HEK293 (cell line): ENCODE results near the gene GUCY2F.

Experiments used
- CTCF ChIA-PET: fragments of 350-600 bp; formaldehyde crosslinking; extraction: SDS; loops from one replicate; lab custom pipeline; 2021; ENCODE audit warnings: antibody characterized with exemption; lab: Yijun Ruan, JAX
- POLR2A ChIA-PET: fragments of 300-600 bp; formaldehyde crosslinking; extraction: SDS; loops from one replicate; lab custom pipeline; 2020; ENCODE audit warnings: antibody characterized with exemption, inconsistent platforms; lab: Yijun Ruan, JAX
- H3K27ac ChIP-seq: fragments of 200-500 bp; sonication (Bioruptor generic); 2 replicates; pipeline ENCODE4 v1.5.1; 2014; ENCODE audit warnings: low read depth, low read length, control low read depth, inconsistent platforms; ENCODE audit errors: extremely low read depth
- H3K36me3 ChIP-seq, 2 experiments: fragments of 200-500 bp in 1 of 2; sonication (Bioruptor generic) in 1 of 2; 1 replicate in 1 of 2; 2 replicates in 1 of 2; pipeline ENCODE4 v1.5.1; 2014 to 2017; ENCODE audit warnings: inconsistent platforms in 2 of 2, low read length in 2 of 2; ENCODE audit not compliant: control insufficient read depth in 2 of 2, insufficient read depth in 1 of 2
- H3K4me1 ChIP-seq: fragments of 200-500 bp; sonication (Bioruptor generic); 2 replicates; pipeline ENCODE4 v1.5.1; 2014; ENCODE audit warnings: mild to moderate bottlenecking, low read length, inconsistent platforms; ENCODE audit not compliant: control insufficient read depth, insufficient read depth
- H3K4me3 ChIP-seq: 2 replicates; pipeline ENCODE4 v1.5.1; 2011; ENCODE audit warnings: low read depth, mild to moderate bottlenecking, control low read depth, low read length, moderate library complexity
- H3K9me3 ChIP-seq: fragments of 200-500 bp; sonication (Bioruptor generic); 2 replicates; pipeline ENCODE4 v1.5.1; 2014; ENCODE audit warnings: low read depth, low read length, inconsistent platforms; ENCODE audit not compliant: control insufficient read depth, insufficient read depth
- SETDB1 ChIP-seq: IDR thresholded peaks from one replicate; pipeline ENCODE4 v1.6.1; 2017; ENCODE audit warnings: mild to moderate bottlenecking, low read length, moderate library complexity, mixed read lengths; ENCODE audit not compliant: insufficient read length
- TSHZ1 ChIP-seq: fragments of 450-650 bp; formaldehyde crosslinking; IDR thresholded peaks from 2 replicates; pipeline ENCODE4 v1.5.1; 2016; ENCODE audit warnings: missing biosample characterization, missing genetic modification characterization, borderline replicate concordance
- ZNF138 ChIP-seq: fragments of 450-650 bp; formaldehyde crosslinking; IDR thresholded peaks from 2 replicates; pipeline ENCODE4 v1.5.1; 2016; ENCODE audit warnings: missing biosample characterization, missing genetic modification characterization, borderline replicate concordance
- ZNF416 ChIP-seq: fragments of 450-650 bp; formaldehyde crosslinking; IDR thresholded peaks from 2 replicates; pipeline ENCODE4 v1.5.1; 2016; ENCODE audit warnings: missing biosample characterization, missing genetic modification characterization
- ZNF510 ChIP-seq: fragments of 450-650 bp; formaldehyde crosslinking; IDR thresholded peaks from 2 replicates; pipeline ENCODE4 v1.5.1; 2018; ENCODE audit warnings: mild to moderate bottlenecking, missing genetic modification characterization, missing biosample characterization; ENCODE audit not compliant: insufficient replicate concordance
- ZNF529 ChIP-seq: fragments of 450-650 bp; formaldehyde crosslinking; IDR thresholded peaks from 2 replicates; pipeline ENCODE4 v1.5.1; 2017; ENCODE audit warnings: missing genetic modification characterization, missing biosample characterization; ENCODE audit not compliant: insufficient replicate concordance

Gene GUCY2F

GRCh38 chrX:109336141-109336540, 145.7 kb downstream of the GUCY2F start:
- H3K27ac ChIP-seq: no peak overlapping the region
- CTCF ChIA-PET: no interaction called here
- H3K9me3 ChIP-seq: no peaks in the 10 kb centered on the region; the same call in 1 of the 2 replicates
- H3K4me3 ChIP-seq: no peak overlapping the region
- TF ChIP-seq ZNF416 (tag by site-specific recombination) (no peak), SETDB1 (peak; percentile 55), ZNF529 (tag by site-specific recombination) (peak; percentile 77)
- POLR2A ChIA-PET: no interaction called here
- no peaks in the 10 kb centered on the region for H3K36me3 ChIP-seq
- no peaks in the 10 kb centered on the region for H3K4me1 ChIP-seq

GRCh38 chrX:109327251-109327650, 154.6 kb downstream of the GUCY2F start:
- ChIA-PET POLR2A (interaction anchor here (0.7 kb wide), 1 partner anchor 8 kb away, joined by 9 read pairs; no protein-coding TSS in a partner anchor), CTCF (interaction anchor here (0.7 to 0.9 kb wide), 2 partner anchors 627 to 1128 kb away, joined by 3 to 4 read pairs; no protein-coding TSS in a partner anchor)
- Histone ChIP-seq H3K36me3 (no peaks in the 10 kb centered on the region), H3K4me3 (no peak overlapping the region), H3K9me3 (no peaks in the 10 kb centered on the region), H3K27ac (no peak overlapping the region), H3K4me1 (no peaks in the 10 kb centered on the region)
- TF ChIP-seq ZNF510 (tag by site-specific recombination): no peak
- no peak for TF ChIP-seq TSHZ1
- TF ChIP-seq ZNF138: no peak
